Measurements from ENCODE around the gene TMEM200A. TPM values are rescaled to one million over a fixed set of nuclear protein-coding genes. Genes with fewer than 3 reads are reported as not detected.

Gene TMEM200A
- total and polyA plus RNA-seq, 4 experiments from 2014 or later = 1.1 to 4.8 (median 1.9) TPM

DNA sequence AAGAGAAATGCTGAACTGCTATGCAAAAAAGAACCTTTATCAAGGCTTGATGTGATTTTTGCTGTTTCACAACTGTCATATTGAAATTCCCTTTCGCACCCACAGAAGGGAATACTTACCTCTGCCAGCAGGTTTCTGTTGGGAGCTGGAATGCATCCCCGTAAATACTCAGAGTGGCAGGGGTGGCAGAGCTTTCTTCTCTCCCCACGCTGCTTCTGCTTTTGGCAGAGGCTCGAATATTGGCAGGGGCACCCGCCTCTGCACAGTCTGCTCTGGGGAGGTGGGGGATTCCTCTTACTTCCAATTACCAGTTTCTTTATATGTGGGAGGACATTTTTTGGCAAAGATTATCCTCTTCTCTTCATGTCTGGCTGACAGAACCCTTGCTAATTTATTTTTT lies 28.4 kb downstream of the TMEM200A start:
- Mint-ChIP-seq H3K4me1 (peaks cover 12 to 36% (median 18%) of the 10 kb centered on the region in 4 donors), H3K27me3 (no peaks in the 10 kb centered on the region), H3K36me3 (peaks cover 0 to 1% of the 10 kb centered on the region in 2 donors), H3K27ac (peak overlapping the region in 1 of 7 donors; percentile 3), H3K9me3 (peaks cover 0 to 4% (median 0%) of the 10 kb centered on the region in 8 donors), H3K4me3 (no peak overlapping the region)
- Histone ChIP-seq H3K4me3 (ENCODE audit: low read length in 2 of 2) (no peak overlapping the region), H3K4me1 (ENCODE audit: insufficient read depth, low read length) (peaks cover 5% of the 10 kb centered on the region), H3K36me3 (ENCODE audit: insufficient read depth, low read length) (no peaks in the 10 kb centered on the region), H3K9me3 (ENCODE audit: control insufficient read depth in 1 of 2, low read length in 2 of 2) (no peaks in the 10 kb centered on the region), H3K27me3 (ENCODE audit: insufficient read depth, low read length) (no peaks in the 10 kb centered on the region), H3K27ac (ENCODE audit: low read depth, low read length) (no peak overlapping the region)
- no peak for DNase-seq
- ChIA-PET CTCF (ENCODE audit: partially characterized antibody) (interaction anchor here (1.2 to 4.8 kb wide), 4 partner anchors 11 to 304 kb away, joined by 3 to 35 read pairs (median 5); partner anchors contain the start of gene TMEM200A), POLR2A (ENCODE audit: partially characterized antibody) (interaction anchor here (1.6 kb wide), 1 partner anchor 121 kb away, joined by 5 read pairs; no protein-coding TSS in a partner anchor)
- intact Hi-C loops (cut with micrococcal nuclease) = no loop called here

DNA sequence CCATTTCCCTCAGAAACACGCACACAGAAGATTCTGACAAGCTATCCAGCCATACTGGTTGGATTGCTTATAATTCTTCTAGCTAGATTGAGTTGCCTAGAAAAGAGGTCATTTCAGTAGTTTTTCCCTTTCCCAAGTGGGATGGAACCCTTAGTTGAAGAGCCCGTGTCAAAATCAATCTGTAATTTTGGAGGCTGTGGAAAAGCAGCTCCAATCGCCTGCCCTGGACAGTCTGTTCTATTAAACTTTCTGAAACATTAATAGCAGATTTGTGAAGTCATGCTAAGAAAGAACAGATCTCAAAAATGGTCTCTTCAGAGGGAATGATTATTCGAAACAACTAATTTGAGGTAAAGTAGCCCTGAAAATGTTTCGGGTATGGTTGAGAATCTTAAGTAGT lies 29.3 kb downstream of the TMEM200A start:
- ChIA-PET POLR2A (ENCODE audit: partially characterized antibody) (interaction anchor here (0.6 to 1.8 kb wide), 4 partner anchors 9 to 166 kb away, joined by 3 to 5 read pairs (median 4); no protein-coding TSS in a partner anchor), CTCF (ENCODE audit: partially characterized antibody) (interaction anchor here (1.2 to 4.8 kb wide), 4 partner anchors 12 to 303 kb away, joined by 3 to 35 read pairs (median 5); partner anchors contain the start of gene TMEM200A)
- H3K36me3 Mint-ChIP-seq = peaks cover 0 to 1% of the 10 kb centered on the region in 2 donors
- Histone ChIP-seq H3K4me1 (ENCODE audit: insufficient read depth, low read length) (peaks cover 5% of the 10 kb centered on the region), H3K27ac (ENCODE audit: low read depth, low read length) (no peak overlapping the region), H3K27me3 (ENCODE audit: insufficient read depth, low read length) (no peaks in the 10 kb centered on the region), H3K9me3 (ENCODE audit: control insufficient read depth in 1 of 2, low read length in 2 of 2) (no peaks in the 10 kb centered on the region), H3K36me3 (ENCODE audit: insufficient read depth, low read length) (no peaks in the 10 kb centered on the region), H3K4me3 (ENCODE audit: low read length in 2 of 2) (no peak overlapping the region)
- H3K4me1 Mint-ChIP-seq = peaks cover 12 to 36% (median 19%) of the 10 kb centered on the region in 4 donors
- H3K9me3 Mint-ChIP-seq = peaks cover 0 to 4% (median 3%) of the 10 kb centered on the region in 8 donors
- intact Hi-C loops (cut with micrococcal nuclease) = no loop called here
- peak overlapping the region in 1 of 8 donors; percentile 24 for H3K4me3 Mint-ChIP-seq
- H3K27me3 Mint-ChIP-seq = no peaks in the 10 kb centered on the region
- no peak for DNase-seq
- no peak overlapping the region for H3K27ac Mint-ChIP-seq

DNA sequence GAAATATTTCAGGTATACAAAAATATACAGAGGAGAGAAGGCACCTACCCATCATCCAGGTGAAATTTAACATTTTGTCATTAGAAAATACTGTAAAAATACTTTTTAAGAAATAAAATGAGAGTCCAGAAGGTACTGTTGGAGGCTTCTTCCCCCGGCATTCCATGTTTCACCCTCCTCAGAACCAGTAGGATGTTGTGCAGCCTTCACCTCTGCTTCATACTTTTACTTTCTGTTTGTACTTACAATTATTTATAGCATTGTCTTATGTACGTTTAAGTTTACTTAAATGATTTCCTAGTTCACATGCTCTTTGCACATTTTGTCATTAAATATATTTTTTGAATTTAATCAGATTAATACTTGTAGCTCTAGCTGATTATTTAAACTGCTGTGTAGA lies 30.9 kb downstream of the TMEM200A start:
- Histone ChIP-seq H3K27ac (ENCODE audit: low read depth, low read length) (no peak overlapping the region), H3K4me3 (ENCODE audit: low read length in 2 of 2) (peak overlapping the region in 1 of 2 donors; percentile 42), H3K4me1 (ENCODE audit: insufficient read depth, low read length) (peaks cover 8% of the 10 kb centered on the region), H3K9me3 (ENCODE audit: control insufficient read depth in 1 of 2, low read length in 2 of 2) (no peaks in the 10 kb centered on the region), H3K27me3 (ENCODE audit: insufficient read depth, low read length) (no peaks in the 10 kb centered on the region), H3K36me3 (ENCODE audit: insufficient read depth, low read length) (no peaks in the 10 kb centered on the region)
- Mint-ChIP-seq H3K27me3 (no peaks in the 10 kb centered on the region), H3K36me3 (peaks cover 0 to 1% of the 10 kb centered on the region in 2 donors), H3K27ac (peak overlapping the region in 5 of 7 donors; percentile 59 to 91 (median 86)), H3K9me3 (peaks cover 0 to 7% (median 3%) of the 10 kb centered on the region in 8 donors), H3K4me3 (peak overlapping the region; percentile 83 to 89 (median 86)), H3K4me1 (peaks cover 15 to 45% (median 26%) of the 10 kb centered on the region in 4 donors)
- intact Hi-C loops (cut with micrococcal nuclease) = no loop called here
- peak in 3 of 5 donors; percentile 6 to 21 (median 7) for DNase-seq
- POLR2A ChIA-PET (ENCODE audit: partially characterized antibody) = interaction anchor here (1.5 to 1.8 kb wide), 3 partner anchors 11 to 180 kb away, joined by 3 to 8 read pairs (median 5); no protein-coding TSS in a partner anchor
- CTCF ChIA-PET (ENCODE audit: partially characterized antibody) = interaction anchor here (1.5 to 4.8 kb wide), 3 partner anchors 13 to 69 kb away, joined by 3 to 35 read pairs (median 4); partner anchors contain the start of gene TMEM200A

DNA sequence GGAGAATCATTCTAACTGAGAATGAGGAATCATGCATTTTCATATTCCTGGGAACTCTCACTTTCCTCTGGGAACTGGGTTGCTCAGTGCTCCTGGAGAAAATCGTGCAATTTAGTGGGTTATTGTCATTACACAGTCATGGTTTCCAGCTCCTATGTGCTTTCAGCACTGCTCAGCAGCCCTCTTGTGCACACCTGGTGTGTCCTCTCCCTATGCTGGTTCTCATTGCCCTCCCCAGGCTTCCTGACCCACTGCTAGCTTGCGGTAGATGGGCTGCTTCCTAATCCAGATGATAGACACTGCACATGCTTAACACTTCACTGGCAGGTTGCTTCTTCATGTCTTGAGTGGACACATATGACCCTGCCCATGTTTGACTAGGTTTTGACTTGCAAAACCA lies 39.7 kb downstream of the TMEM200A start:
- H3K4me1 ChIP-seq (ENCODE audit: insufficient read depth, low read length) = peaks cover 6% of the 10 kb centered on the region
- ChIA-PET CTCF (ENCODE audit: partially characterized antibody) (interaction anchor here (1.6 to 1.8 kb wide), 3 partner anchors 13 to 293 kb away, joined by 3 to 7 read pairs (median 4); no protein-coding TSS in a partner anchor), POLR2A (ENCODE audit: partially characterized antibody) (no interaction called here)
- Mint-ChIP-seq H3K9me3 (peaks cover 0 to 2% (median 0%) of the 10 kb centered on the region in 8 donors), H3K4me1 (peaks cover 17 to 34% (median 18%) of the 10 kb centered on the region in 4 donors), H3K36me3 (peaks cover 0 to 4% of the 10 kb centered on the region in 2 donors), H3K27me3 (no peaks in the 10 kb centered on the region), H3K4me3 (peak overlapping the region in 1 of 8 donors; percentile 53), H3K27ac (no peak overlapping the region)
- H3K9me3 ChIP-seq (ENCODE audit: control insufficient read depth in 1 of 2, low read length in 2 of 2) = no peaks in the 10 kb centered on the region
- DNase-seq = no peak
- no peaks in the 10 kb centered on the region for H3K36me3 ChIP-seq (ENCODE audit: insufficient read depth, low read length)
- H3K27ac ChIP-seq (ENCODE audit: low read depth, low read length) = no peak overlapping the region
- intact Hi-C loops (cut with micrococcal nuclease) = loop anchor here (10.0 kb wide), 1 partner anchor 119 kb away; no protein-coding TSS in a partner anchor
- H3K4me3 ChIP-seq (ENCODE audit: low read length in 2 of 2) = no peak overlapping the region
- no peaks in the 10 kb centered on the region for H3K27me3 ChIP-seq (ENCODE audit: insufficient read depth, low read length)

DNA sequence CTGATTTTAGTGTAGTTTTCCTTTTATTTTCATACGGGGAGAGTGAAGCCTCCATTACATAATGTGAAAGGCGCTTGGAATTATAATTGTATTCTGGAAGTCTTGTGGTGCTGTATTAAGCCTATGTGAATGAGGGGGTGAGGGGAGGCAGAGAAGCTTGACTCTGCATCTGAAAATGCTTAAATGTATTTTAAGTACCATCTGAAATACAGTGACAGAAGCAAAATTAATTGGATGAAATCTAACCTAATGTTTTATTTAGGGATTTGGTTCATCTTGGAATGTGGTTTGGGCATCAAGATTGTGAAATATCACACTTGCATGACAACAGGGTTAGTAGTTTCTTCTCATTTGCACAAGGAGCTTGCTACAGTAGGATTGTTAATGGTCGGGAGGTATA lies 41.2 kb downstream of the TMEM200A start:
- no peaks in the 10 kb centered on the region for H3K4me1 ChIP-seq (ENCODE audit: insufficient read depth, low read length)
- intact Hi-C loops (cut with micrococcal nuclease) = loop anchor here (10.0 kb wide), 1 partner anchor 118 kb away; no protein-coding TSS in a partner anchor
- CTCF ChIA-PET (ENCODE audit: partially characterized antibody) = interaction anchor here (1.8 kb wide), 1 partner anchor 291 kb away, joined by 4 read pairs; no protein-coding TSS in a partner anchor
- no peak overlapping the region for H3K4me3 ChIP-seq (ENCODE audit: low read length in 2 of 2)
- POLR2A ChIA-PET (ENCODE audit: partially characterized antibody) = no interaction called here
- H3K36me3 ChIP-seq (ENCODE audit: insufficient read depth, low read length) = no peaks in the 10 kb centered on the region
- no peak overlapping the region for H3K27ac ChIP-seq (ENCODE audit: low read depth, low read length)
- Mint-ChIP-seq H3K9me3 (peaks cover 0 to 2% (median 0%) of the 10 kb centered on the region in 8 donors), H3K36me3 (peaks cover 0 to 4% of the 10 kb centered on the region in 2 donors), H3K4me3 (no peak overlapping the region), H3K4me1 (peaks cover 5 to 19% (median 13%) of the 10 kb centered on the region in 4 donors), H3K27me3 (no peaks in the 10 kb centered on the region), H3K27ac (no peak overlapping the region)
- DNase-seq = no peak
- no peaks in the 10 kb centered on the region for H3K27me3 ChIP-seq (ENCODE audit: insufficient read depth, low read length)
- no peaks in the 10 kb centered on the region for H3K9me3 ChIP-seq (ENCODE audit: control insufficient read depth in 1 of 2, low read length in 2 of 2)

DNA sequence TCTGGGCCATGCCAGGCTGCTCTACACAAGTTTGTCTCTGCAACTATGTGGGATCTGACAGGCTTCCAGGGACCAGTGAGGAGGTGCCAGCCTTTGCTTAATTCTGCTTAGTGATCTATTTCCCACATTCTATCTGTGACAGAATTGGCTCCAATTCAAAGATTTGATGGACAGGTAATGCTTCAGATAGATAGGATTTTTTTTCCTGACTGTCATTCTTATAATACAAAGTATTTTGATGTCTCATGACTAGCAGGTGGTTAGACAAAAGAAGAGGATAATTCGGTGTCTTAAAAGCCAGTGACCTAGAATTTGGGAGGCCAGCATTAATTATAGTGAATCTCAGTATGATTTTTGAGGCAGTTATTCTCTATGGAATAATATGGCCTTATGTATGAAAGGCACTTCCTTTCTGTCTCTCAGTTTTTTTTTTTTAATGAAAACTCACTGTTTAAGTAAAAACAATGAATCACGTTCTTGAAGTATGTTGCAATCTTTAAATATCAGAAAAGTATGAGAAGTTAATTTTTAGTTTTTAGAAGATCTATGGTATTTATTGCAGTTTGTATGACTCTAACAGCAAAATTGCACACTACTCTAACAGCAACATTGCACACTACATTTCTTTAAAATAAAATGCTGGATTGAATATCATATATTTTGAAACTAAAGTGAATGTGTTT lies 43.7 kb downstream of the TMEM200A start:
- DNase-seq = no peak
- no peak overlapping the region for H3K27ac ChIP-seq (ENCODE audit: low read depth, low read length)
- intact Hi-C loops (cut with micrococcal nuclease) = loop anchor here (10.0 kb wide), 1 partner anchor 115 kb away; no protein-coding TSS in a partner anchor
- Mint-ChIP-seq H3K9me3 (peaks cover 0 to 2% (median 0%) of the 10 kb centered on the region in 8 donors), H3K4me1 (peaks cover 0 to 13% (median 7%) of the 10 kb centered on the region in 4 donors), H3K4me3 (no peak overlapping the region), H3K27me3 (no peaks in the 10 kb centered on the region), H3K27ac (no peak overlapping the region), H3K36me3 (peaks cover 0 to 11% of the 10 kb centered on the region in 2 donors)
- no peaks in the 10 kb centered on the region for H3K27me3 ChIP-seq (ENCODE audit: insufficient read depth, low read length)
- POLR2A ChIA-PET (ENCODE audit: partially characterized antibody) = interaction anchor here (1.4 kb wide), 1 partner anchor 10 kb away, joined by 4 read pairs; no protein-coding TSS in a partner anchor
- H3K4me1 ChIP-seq (ENCODE audit: insufficient read depth, low read length) = no peaks in the 10 kb centered on the region
- H3K9me3 ChIP-seq (ENCODE audit: control insufficient read depth in 1 of 2, low read length in 2 of 2) = no peaks in the 10 kb centered on the region
- CTCF ChIA-PET (ENCODE audit: partially characterized antibody) = no interaction called here
- no peaks in the 10 kb centered on the region for H3K36me3 ChIP-seq (ENCODE audit: insufficient read depth, low read length)
- no peak overlapping the region for H3K4me3 ChIP-seq (ENCODE audit: low read length in 2 of 2)

DNA sequence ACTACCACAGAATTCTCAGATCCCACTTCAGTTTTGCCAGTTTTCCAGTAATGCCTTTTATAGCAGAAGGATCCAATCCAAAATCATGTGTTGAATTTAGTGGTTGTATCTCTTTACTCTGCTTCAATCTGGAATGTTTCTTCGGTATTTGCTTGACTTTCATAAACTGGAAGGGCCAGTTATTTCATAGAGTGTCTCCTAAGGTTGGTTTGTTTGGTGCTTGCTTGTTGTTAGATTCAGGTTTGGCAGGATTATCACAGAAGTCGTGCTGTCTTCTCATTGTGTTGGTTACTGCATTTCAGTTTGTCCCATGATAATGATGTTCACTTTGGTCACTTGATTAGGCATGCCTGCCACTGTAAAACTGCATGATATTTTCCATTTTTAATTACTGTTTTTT lies 45.7 kb downstream of the TMEM200A start:
- no peaks in the 10 kb centered on the region for H3K9me3 ChIP-seq (ENCODE audit: control insufficient read depth in 1 of 2, low read length in 2 of 2)
- DNase-seq = no peak
- no peak overlapping the region for H3K4me3 Mint-ChIP-seq
- CTCF ChIA-PET (ENCODE audit: partially characterized antibody) = no interaction called here
- H3K4me1 ChIP-seq (ENCODE audit: insufficient read depth, low read length) = no peaks in the 10 kb centered on the region
- intact Hi-C loops (cut with micrococcal nuclease) = no loop called here
- no peaks in the 10 kb centered on the region for H3K36me3 ChIP-seq (ENCODE audit: insufficient read depth, low read length)
- H3K27me3 Mint-ChIP-seq = no peaks in the 10 kb centered on the region
- no peak overlapping the region for H3K27ac ChIP-seq (ENCODE audit: low read depth, low read length)
- POLR2A ChIA-PET (ENCODE audit: partially characterized antibody) = no interaction called here
- peaks cover 0 to 2% (median 0%) of the 10 kb centered on the region in 8 donors for H3K9me3 Mint-ChIP-seq
- H3K27me3 ChIP-seq (ENCODE audit: insufficient read depth, low read length) = no peaks in the 10 kb centered on the region
- peaks cover 0 to 8% (median 3%) of the 10 kb centered on the region in 4 donors for H3K4me1 Mint-ChIP-seq
- no peak overlapping the region for H3K4me3 ChIP-seq (ENCODE audit: low read length in 2 of 2)
- no peak overlapping the region for H3K27ac Mint-ChIP-seq
- peaks cover 0 to 11% of the 10 kb centered on the region in 2 donors for H3K36me3 Mint-ChIP-seq

Measured in CD4-positive, alpha-beta memory T cell (primary cell).